COLO668 (cell line): Measurements from ENCODE around the gene KIAA0408.
"Not testable (repeated sequence)": the region's sequence is repeated elsewhere in the genome, so short reads cannot be mapped to it uniquely, and the experiment has no call there.

ENCODE experiments used
- DNase-seq: peaks from one replicate; lab custom pipeline; 2025; ENCODE audit not compliant: unreplicated experiment; lab: John Stamatoyannopoulos, UW

KIAA0408 gene

GRCh38 chr6:127464161-127464880 is 5.1 kb upstream of the KIAA0408 start:
- DNase-seq, result no peak

- no peak for DNase-seq
These were observed 3.9 kb upstream of the KIAA0408 start for GRCh38 chr6:127463056-127463455.

DNA sequence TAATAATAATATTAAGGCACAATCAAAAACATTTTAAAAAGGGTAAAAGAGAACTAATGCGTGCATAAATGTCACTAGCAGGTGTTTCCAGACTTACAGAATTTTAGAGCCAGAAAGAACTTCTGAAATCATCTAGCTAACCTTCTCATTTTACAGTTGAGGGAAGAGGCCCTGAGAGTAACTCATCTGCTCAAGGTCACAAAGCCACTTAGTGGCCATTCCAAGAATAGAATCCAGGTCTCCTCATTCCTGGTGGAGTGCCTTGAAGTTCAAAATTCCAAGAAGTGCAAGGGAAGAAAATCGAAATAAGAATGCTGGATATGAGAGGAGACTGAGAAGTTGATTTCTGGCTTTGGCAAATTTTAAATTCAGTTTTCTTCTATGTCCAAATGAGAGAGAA is 3.2 kb upstream of the KIAA0408 start:
- DNase-seq, result no peak

GRCh38 chr6:127460465-127460864 is 1.3 kb upstream of the KIAA0408 start:
- DNase-seq, result no peak

DNA sequence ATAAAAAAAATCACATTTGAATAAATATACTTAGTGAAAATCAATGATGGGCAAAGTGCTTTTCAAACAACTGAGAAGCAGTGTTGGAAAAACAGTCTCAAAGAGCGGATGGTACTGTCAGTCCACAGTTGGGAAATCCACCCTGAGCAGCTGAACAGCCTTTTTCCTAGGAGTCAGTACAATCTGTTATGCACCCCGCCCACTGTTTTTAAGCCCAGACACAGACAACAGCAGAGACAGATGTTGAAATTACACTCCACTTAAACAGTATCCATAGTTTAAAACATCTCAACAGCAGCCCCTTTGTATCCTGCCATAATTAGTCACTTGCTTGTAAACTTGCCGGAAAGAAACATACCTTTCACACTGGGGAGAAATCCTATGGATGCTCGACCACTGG is 372 bp downstream of the KIAA0408 start:
- no peak for DNase-seq

DNA sequence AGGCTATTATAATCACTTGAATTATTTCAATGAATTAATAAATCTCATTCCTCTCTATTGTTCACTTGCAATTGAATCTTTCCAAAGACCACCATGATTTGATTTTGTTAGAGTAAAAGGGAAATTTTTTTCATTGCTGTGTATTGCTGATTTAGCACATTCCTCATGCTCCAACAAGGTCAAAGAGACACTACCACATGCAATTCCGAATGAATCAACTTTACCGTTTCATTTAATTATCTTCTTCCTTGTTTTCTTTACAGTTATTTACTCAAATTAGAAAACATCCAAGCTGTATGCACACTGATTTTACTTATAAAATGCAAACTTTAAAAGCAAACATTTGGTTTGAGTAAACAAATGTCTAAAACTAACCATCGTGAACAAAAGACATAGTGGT is 967 bp downstream of the KIAA0408 start:
- no peak for DNase-seq

DNA sequence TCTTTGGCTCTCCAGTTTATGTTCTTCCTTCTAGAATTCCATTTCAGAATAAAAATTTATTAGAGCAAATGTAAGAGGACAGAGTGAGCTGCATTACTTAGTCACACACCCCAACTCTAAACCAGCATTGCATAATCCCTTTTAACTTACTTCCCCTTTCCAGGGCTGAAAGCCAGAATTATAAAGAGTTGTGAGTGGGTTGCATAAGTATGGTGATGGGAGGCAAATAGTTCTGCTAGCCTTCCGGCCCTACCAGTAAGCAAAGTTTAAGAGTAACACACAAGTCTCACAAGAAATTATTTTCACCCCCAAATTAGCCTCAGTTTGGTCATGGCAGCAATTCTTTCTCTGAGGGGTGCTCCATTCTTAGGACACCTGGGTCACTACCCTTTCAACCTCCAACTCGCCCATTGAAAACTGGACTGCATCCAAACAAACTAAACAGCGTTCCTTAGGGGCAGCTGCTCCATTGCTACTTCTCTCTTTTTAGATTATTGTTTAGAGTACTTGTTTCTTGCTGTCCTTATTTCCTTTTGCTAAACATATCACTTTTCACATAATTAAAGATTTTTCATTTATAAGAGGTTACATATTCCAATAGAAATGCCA is 1.6 kb downstream of the KIAA0408 start:
- no peak for DNase-seq

- no peak for DNase-seq
These were observed 2.7 kb downstream of the KIAA0408 start for GRCh38 chr6:127456465-127456864.

- DNase-seq, result no peak
These were observed 5.2 kb downstream of the KIAA0408 start for GRCh38 chr6:127453845-127454619.

- no peak for DNase-seq
These were observed 6.4 kb downstream of the KIAA0408 start for GRCh38 chr6:127452803-127453202.

DNA sequence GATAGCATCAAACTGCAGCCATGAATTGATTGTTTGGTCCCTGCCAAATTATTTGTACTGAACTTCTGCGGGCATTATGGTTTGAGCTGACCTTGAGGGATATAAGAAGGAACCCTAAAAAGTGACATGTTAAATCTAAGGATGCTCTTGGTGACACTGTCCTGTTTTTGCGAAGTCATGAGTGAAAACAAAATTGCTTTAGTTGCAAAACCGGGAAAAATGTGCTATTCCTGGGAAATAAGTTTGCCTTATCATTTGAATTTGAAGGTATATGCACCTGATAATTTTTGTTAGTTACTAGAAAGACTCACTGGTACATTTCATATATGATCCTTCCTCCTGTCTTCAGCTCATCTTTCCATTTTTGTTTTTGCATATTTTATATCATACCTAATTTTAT is 7.8 kb downstream of the KIAA0408 start:
- DNase-seq, result no peak

- no peak for DNase-seq
These were observed 11.4 kb downstream of the KIAA0408 start for GRCh38 chr6:127447780-127448179.

- DNase-seq, result no peak
These were observed 12.8 kb downstream of the KIAA0408 start for GRCh38 chr6:127446356-127446755.

DNA sequence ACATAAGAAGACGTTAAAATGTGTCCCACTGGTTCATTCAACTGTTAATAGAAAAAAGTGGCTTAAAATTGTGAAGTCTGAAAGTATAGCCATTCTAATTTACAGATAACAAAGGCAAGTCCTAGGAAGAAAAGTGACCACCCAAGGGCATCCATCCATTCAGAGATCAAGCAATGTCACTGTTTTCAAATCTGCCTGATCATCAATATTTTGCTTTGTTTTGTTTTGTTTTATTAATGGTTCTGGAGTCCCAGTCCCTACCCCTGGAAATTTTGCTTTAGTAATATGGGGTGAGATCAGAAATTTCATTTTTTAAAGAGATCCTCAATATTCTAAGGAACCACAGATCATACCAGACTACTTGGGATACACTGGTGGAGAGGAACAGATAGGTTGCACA is 17.3 kb downstream of the KIAA0408 start:
- no peak for DNase-seq

GRCh38 chr6:127439718-127440117 is 19.5 kb downstream of the KIAA0408 start:
- DNase-seq, result no peak

DNA sequence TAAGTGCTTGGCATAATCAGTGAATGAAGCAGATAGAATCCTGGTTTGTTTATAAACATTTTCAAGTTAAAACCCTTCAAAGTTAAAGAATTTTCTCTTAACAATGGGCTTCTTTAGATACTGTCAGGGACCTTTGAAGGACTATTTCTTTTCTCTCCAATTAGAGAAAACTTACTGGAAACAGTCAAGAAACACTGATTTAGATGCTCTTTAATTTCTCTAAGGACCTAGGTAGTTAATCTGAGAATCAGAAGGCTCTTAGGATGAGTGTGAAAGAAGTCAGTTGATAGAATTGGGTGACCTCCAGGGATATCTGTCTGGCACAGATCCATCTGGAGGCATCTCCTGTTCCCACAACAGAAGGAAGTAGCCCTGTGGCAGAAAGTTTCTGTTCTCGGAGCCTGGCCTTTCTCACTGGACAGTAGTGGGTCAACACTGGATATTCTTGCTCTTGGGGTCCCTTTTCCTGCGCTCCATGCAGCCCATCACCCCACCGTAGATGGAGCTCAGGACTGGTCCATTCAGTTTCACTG is 22.5 kb downstream of the KIAA0408 start:
- DNase-seq, result no peak

- no peak for DNase-seq
These were observed 23.5 kb downstream of the KIAA0408 start for GRCh38 chr6:127435626-127436220.

DNA sequence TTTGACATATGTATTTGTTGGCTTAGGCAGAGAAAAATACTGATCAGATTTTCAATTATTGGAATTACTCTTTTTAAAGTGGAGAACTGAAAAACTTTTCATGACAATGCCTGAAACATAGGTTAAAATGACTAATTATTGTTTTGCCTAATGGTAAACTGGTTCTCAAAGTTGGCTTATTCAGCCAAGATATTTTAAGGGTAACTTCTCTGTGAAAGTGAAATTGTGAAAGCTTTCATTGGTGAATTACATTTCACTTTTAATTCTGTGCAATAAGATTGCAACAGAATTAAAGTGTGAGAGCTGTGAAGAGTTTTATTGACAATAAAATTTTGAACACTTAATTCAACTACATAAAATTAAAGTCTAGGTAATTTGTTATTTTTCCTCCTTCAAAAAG is 24.5 kb downstream of the KIAA0408 start:
- no peak for DNase-seq

DNA sequence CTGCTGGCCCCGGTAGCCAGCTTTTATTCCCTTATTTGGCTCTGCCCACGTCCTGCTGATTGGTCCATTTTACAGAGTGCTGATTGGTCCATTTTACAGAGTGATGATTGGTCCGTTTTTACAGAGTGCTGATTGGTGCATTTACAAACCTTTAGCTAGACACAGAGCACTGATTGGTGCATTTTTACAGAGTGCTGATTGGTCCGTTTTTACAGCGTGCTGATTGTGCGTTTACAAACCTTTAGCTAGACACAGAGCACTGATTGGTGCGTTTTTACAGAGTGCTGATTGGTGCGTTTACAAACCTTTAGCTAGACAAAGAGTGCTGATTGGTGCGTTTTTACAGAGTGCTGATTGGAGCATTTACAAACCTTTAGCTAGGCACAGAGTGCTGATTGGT is 30.6 kb downstream of the KIAA0408 start:
- DNase-seq, result not testable (repeated sequence)

DNA sequence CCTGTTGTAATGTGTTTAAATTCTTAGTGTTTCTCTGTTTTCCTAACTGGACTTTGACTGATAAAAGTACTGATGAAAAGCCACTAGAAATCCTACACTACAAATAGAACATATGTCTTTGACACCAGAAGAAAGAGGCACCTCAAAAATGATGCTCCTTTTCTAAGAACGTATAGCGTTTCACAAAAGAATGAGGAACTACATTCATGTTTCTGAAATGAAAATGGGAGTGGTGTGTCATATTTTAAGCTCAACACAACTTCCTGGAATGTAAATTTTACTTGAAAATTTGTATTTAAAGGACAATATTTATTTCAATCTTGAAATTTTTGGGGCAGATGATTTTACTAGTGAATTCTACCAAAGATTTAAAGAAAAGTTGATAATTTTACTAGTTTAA is 35.3 kb downstream of the KIAA0408 start:
- no peak for DNase-seq

DNA sequence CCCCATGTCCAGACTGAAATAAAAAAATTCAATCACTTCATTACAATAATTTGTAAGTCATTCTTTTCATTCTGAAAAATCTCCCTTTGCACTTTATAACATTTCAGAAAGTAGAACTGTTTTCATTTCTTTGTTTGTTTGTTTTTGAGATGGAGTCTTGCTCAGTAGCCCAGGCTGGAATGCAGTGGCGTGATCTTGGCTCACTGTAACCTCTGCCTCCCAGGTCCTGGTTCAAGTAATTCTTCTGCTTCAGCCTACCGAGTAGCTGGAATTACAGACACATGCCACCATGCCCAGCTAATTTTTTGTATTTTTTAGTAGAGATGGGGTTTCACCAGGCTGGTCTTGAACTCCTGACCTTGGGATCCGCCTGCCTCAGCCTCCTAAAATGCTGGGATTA is 38.0 kb downstream of the KIAA0408 start:
- not testable (repeated sequence) for DNase-seq
